ENCODE data around the gene MLLT10. TPM values are rescaled to one million over a fixed set of nuclear protein-coding genes. Genes with fewer than 3 reads are reported as not detected.

Gene MLLT10
- total RNA-seq, 1 donor, result 36.1 TPM

DNA sequence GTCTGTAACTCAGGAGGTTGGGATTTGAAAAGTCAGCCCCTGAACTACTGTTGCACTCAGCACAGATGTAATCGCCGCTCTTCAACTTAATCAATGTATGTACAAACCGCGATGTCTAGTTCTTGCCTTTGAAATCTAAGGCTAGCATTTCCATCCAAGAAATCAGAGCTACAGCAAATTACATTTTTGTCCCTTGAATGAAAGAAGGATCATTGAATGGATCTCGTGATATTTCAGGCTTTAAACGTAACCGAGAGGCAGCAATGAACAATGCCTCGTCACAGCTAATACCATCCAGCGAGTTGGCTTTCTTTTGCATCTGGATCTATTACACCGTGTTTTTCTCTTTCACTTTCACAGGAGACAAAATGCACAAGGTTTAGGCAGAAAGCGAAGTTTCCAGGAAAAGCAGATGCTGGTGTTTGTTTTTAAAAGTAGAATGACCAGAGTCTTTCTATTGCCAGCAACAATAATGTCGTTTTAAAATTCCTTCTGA, 14.0 kb upstream of the MLLT10 start:
- peak overlapping the region; percentile 72 for H3K4me3 ChIP-seq (ENCODE audit: low read depth, low read length)
- TF ChIP-seq, protein P1, sequence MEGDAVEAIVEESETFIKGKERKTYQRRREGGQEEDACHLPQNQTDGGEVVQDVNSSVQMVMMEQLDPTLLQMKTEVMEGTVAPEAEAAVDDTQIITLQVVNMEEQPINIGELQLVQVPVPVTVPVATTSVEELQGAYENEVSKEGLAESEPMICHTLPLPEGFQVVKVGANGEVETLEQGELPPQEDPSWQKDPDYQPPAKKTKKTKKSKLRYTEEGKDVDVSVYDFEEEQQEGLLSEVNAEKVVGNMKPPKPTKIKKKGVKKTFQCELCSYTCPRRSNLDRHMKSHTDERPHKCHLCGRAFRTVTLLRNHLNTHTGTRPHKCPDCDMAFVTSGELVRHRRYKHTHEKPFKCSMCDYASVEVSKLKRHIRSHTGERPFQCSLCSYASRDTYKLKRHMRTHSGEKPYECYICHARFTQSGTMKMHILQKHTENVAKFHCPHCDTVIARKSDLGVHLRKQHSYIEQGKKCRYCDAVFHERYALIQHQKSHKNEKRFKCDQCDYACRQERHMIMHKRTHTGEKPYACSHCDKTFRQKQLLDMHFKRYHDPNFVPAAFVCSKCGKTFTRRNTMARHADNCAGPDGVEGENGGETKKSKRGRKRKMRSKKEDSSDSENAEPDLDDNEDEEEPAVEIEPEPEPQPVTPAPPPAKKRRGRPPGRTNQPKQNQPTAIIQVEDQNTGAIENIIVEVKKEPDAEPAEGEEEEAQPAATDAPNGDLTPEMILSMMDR (IDR thresholded peaks at IDR 0.05; ENCODE audit: insufficient read depth, low read length), result no peak
- DNase-seq (ENCODE audit: low read depth), result peak; percentile 85

GRCh38 chr10:21520509-21520908, 13.5 kb upstream of the MLLT10 start:
- TF ChIP-seq, protein P1 (IDR thresholded peaks at IDR 0.05; ENCODE audit: insufficient read depth, low read length), result no peak
- peak overlapping the region; percentile 19 for H3K4me3 ChIP-seq (ENCODE audit: low read depth, low read length)
- DNase-seq (ENCODE audit: low read depth), result no peak

DNA sequence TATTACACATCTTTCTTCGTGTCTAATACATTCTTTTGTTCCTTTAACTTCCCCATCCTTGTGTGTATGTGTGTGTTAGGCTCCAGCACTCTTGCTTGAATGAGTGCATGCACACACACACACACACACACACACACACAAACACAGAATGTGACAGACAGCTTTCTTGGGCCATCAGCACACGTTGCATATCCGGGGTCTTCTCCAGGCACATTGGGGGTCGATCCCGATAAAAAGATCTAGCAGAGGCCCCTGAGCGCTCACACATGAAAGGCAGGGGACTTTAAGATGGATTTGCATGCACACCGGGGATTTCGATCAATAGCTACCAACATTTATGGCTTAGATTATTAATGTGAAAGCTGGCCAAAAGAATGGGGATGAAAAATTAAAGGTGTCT, 13.1 kb upstream of the MLLT10 start:
- no peak for DNase-seq (ENCODE audit: low read depth)
- no peak overlapping the region for H3K4me3 ChIP-seq (ENCODE audit: low read depth, low read length)

DNA sequence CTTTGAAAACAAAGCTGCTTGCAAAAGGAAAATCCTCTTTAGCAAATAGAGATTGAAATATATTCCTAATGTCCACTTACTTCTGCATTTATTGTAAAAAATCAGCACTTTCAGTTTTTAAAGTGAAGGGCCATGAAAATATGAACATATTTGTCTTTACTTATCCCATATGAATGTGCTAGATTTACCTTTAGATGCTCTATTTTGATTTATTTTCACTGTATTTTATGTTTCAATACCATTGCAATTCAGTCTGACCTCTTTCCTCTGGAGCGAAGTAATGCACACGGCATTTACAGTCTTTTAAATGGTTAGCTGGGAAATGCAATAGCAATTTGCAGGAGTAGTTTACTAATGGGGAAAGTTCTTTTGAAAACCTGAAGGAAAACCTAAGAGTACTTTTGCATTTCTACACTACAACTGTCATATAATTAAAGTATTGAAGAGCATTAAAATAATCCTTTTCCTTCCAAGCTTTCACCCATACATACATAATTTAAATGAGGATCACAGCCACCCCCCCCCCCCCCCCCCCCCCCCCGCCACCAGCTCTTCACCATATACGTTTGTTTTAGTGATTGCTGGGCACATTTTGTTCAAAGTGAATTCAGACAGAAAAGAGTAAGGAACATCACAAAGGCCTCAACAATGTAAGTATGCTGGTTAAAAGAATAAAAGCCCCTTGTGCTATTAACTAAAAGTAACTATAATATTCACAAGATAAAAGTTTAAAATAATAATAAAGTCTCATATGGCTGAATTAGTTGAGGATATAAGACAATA, 12.1 kb upstream of the MLLT10 start:
- no peak for DNase-seq (ENCODE audit: low read depth)
- no peak overlapping the region for H3K4me3 ChIP-seq (ENCODE audit: low read depth, low read length)
- TF ChIP-seq, protein P1 (IDR thresholded peaks at IDR 0.05; ENCODE audit: insufficient read depth, low read length), result no peak

More for the DNA sequence above, 13.1 kb upstream of the MLLT10 start:
- TF ChIP-seq, protein P1 (IDR thresholded peaks at IDR 0.05; ENCODE audit: insufficient read depth, low read length), result no peak

- H3K4me3 ChIP-seq (ENCODE audit: low read depth, low read length), result no peak overlapping the region
- no peak for DNase-seq (ENCODE audit: low read depth)
- TF ChIP-seq, protein P1 (IDR thresholded peaks at IDR 0.05; ENCODE audit: insufficient read depth, low read length), result no peak
These were observed 11.2 kb upstream of the MLLT10 start for GRCh38 chr10:21522631-21523406.

- DNase-seq (ENCODE audit: low read depth), result no peak
These were observed 10.4 kb upstream of the MLLT10 start for GRCh38 chr10:21523557-21524008.

More at GRCh38 chr10:21523557-21524008, 10.4 kb upstream of the MLLT10 start:
- TF ChIP-seq, protein P1 (IDR thresholded peaks at IDR 0.05; ENCODE audit: insufficient read depth, low read length), result no peak
- no peak overlapping the region for H3K4me3 ChIP-seq (ENCODE audit: low read depth, low read length)
